Fibroblast of pulmonary artery (primary cell): ENCODE data around the gene PAEP.

Experiments used
- DNase-seq: peaks from one replicate; pipeline ENCODE4 v3.0.0-alpha.2; 2010; ENCODE audit warnings: low read depth
- H3K4me3 ChIP-seq: replicated peaks from 2 replicates; pipeline ENCODE4 v1.5.1; 2011; ENCODE audit warnings: low read depth, mild to moderate bottlenecking, control low read depth, low read length, moderate library complexity
- TF ChIP-seq, protein P1 (sequence below): IDR thresholded peaks from 2 replicates; pipeline ENCODE4 v1.5.1; 2011; ENCODE audit warnings: mild to moderate bottlenecking, control low read depth, low read length, inconsistent platforms; ENCODE audit errors: missing control alignments

The PAEP gene

DNA sequence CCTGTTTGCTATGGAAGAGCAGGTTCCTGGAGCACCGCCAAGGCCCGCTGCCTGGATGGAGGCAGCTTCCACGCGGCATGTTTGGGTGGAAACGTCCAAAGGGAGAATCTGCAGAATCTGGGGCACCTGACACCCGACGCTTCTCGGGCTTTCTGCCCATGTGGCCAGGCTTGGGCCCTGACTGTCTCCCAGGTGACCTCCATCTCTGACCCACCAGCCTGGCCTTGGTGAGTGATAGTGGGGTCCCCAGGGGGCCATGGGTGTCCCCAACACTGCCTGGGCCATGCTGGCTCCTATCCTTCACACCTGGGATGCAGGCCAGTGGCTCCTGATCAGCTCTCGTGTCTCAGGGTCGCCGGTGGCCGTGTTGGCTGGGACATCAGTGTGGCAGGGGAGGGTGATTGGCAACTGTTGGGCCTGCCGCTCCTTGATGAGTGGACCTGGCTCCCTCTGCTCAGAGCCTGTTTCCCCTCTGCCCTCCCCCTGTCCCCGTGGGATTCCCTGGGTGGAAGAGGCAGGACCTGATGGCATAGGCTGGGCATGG is 43.8 kb downstream of the PAEP start:
- no peak for DNase-seq
- no peak overlapping the region for H3K4me3 ChIP-seq
- TF ChIP-seq, protein P1, sequence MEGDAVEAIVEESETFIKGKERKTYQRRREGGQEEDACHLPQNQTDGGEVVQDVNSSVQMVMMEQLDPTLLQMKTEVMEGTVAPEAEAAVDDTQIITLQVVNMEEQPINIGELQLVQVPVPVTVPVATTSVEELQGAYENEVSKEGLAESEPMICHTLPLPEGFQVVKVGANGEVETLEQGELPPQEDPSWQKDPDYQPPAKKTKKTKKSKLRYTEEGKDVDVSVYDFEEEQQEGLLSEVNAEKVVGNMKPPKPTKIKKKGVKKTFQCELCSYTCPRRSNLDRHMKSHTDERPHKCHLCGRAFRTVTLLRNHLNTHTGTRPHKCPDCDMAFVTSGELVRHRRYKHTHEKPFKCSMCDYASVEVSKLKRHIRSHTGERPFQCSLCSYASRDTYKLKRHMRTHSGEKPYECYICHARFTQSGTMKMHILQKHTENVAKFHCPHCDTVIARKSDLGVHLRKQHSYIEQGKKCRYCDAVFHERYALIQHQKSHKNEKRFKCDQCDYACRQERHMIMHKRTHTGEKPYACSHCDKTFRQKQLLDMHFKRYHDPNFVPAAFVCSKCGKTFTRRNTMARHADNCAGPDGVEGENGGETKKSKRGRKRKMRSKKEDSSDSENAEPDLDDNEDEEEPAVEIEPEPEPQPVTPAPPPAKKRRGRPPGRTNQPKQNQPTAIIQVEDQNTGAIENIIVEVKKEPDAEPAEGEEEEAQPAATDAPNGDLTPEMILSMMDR = no peak

DNA sequence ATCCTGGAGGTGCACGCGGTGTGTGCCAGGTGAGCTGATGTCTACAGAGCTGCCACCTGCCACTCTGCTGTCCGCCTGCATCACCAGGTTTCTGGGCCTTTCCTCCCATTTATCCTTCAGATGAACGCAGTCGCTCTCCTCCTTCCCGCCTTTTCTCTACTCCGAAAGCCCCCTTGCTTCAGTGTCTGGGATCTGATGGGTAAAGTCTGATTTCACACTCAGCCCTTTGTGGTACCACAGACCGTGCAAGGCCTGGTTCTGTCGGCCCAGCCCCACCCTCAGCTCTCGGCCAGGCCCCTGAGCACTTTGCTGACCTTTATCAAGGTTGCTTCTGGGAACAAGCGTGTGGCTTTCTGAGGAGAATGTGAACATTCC is 45.3 kb downstream of the PAEP start:
- TF ChIP-seq, protein P1 = no peak
- H3K4me3 ChIP-seq = no peak overlapping the region
- DNase-seq = no peak

DNA sequence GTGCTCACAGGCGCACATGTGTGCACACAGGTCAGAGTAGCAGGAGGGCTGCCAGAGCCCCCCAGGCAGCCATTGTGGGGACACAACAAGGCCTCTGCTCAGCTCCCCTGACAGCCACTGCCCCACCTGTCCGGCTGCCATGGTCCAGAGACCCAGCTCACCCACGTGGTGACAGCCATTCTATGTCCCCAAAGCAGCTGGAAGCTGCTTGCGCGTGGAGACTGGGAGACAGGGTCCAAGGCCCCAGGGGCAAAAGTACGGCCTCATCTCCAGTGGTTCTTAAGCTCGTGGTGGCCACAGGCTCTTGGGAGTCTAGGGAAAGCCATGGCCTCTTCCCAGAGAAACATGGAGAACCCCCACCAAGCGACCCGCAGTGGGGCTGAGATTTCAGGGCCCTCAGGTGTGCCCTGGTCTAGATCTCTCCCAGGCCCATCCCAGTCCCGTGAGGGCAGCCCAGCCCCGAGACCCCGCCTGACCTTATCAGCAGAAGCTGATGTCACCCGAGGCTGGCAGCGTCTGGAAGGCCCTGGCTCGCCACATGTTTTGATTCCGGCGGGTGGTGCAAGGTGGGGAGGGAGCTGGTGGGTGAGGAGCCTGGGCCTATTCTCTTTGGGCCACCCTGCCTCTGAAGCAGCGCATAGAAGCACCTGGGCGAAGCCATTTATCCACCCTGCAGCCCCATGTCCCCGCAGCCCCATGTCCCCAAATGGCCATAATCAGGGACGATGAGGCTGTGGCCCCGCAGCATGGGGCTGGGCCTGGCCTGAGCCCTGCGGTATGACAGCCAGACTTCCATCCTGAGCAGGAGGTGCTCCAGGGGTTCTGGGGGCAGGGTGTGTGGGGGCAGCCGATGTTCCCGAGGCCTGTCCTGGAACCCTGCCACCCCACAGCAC is 46.1 kb downstream of the PAEP start:
- no peak for DNase-seq
- TF ChIP-seq, protein P1 = no peak
- no peak overlapping the region for H3K4me3 ChIP-seq

DNA sequence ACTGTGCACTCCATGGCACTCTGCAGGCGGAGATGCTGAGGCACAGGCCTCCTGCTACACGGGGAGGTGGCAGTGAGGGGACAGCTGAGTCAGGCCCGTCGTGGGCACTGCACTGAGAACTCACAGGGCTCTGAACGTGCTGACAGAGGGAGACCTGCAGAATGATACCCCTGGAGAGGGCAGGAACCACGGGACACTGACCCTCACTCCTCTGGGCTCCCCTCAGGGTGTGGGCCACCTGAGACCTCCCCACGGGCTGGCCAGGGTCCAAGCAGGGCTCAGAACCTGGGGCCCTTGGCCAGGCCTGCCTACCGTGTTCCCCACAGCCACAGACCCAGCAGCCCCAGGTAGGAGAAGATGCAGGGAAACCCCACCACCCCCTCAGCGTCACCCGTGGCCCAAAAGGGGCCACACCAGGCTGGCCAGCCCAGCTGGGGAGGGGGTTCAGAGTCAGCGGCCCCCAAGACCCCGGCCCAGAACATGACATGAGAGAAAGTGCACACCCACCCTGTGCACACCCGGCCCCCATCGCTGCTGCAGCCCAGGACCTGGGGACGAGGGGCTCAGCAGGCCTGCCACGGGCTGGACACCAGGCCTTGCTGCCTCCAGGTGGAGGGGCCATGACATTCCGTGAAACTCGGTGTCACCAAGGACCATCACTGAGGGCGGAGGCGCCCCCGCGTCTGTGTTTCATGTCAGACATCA is 46.9 kb downstream of the PAEP start:
- no peak overlapping the region for H3K4me3 ChIP-seq
- TF ChIP-seq, protein P1 = no peak
- DNase-seq = no peak

DNA sequence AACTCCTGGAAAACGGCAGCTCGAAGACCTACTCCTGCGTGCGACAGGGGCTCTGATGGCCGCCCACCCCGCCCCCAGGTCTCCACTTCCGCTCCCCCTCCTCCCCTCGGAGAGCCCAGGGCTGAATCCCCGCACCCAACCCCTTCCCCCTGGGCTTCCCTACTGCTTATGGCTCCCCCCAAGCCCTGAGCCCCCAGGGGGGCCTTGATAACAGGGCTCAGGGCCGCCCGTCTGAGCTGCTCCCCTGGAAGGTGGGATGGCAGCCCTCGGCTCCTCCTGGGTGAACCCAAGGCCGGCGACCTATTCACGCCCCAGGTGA is 47.4 kb downstream of the PAEP start:
- no peak overlapping the region for H3K4me3 ChIP-seq
- TF ChIP-seq, protein P1 = no peak
- no peak for DNase-seq

DNA sequence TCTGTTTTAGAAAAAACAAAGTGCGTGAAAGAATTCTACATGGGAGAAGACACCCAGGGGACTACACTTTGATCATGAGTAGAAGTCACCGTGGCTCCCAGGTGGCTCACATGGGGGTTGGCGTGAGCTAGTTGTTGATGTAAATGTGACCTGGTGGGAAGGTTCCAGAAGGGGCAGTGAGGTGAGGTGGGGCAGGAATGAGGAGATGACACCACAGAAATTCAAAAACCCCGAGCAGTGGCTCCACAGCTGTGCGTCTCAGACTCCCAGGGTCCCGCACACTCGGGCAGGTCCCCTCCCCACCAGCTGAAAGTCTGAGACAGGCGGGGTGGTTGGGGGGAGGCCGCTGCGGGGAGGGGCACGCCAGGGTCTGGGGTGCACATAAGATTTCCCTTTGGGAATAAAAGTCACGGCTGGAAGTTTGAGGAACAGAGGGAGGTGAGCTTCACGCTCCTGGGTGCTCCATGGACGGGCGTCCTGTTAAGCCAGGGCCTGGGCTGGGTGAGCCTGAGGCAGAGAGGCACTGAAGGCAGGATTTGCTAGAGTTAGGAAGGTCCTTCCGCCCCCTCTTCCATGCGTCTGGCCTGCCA is 47.9 kb downstream of the PAEP start:
- DNase-seq = no peak
- TF ChIP-seq, protein P1 = no peak
- no peak overlapping the region for H3K4me3 ChIP-seq
